HEK293T (cell line): Measurements from ENCODE around the gene PORCN.

ENCODE experiments used
- CTCF ChIA-PET: fragments of 350-600 bp; formaldehyde crosslinking; extraction: SDS; loops from one replicate; lab custom pipeline; 2021; ENCODE audit warnings: antibody characterized with exemption, inconsistent platforms; lab: Yijun Ruan, JAX
- POLR2A ChIA-PET: fragments of 350-600 bp; formaldehyde crosslinking; extraction: SDS; loops from one replicate; lab custom pipeline; 2020; ENCODE audit warnings: antibody characterized with exemption, inconsistent platforms; lab: Yijun Ruan, JAX
- DNase-seq: peaks from one replicate; pipeline ENCODE4 v3.0.0; 2012; ENCODE audit warnings: mixed read lengths; ENCODE audit errors: extremely low spot score
- ARNT ChIP-seq: fragments of 450-650 bp; IDR thresholded peaks from 2 replicates; pipeline ENCODE4 v1.6.1; 2017; ENCODE audit warnings: mild to moderate bottlenecking
- BHLHE40 ChIP-seq: fragments of 450-650 bp; IDR thresholded peaks from 2 replicates; pipeline ENCODE4 v1.6.1; 2016; ENCODE audit warnings: mild to moderate bottlenecking, moderate library complexity, borderline replicate concordance
- CTBP1 ChIP-seq: fragments of 450-650 bp; IDR thresholded peaks from 2 replicates; pipeline ENCODE4 v1.6.1; 2016; ENCODE audit warnings: borderline replicate concordance
- ELF4 ChIP-seq: fragments of 450-650 bp; IDR thresholded peaks from 2 replicates; pipeline ENCODE4 v1.6.1; 2017; ENCODE audit warnings: antibody characterized with exemption
- FOXA1 ChIP-seq: fragments of 450-650 bp; IDR thresholded peaks from 2 replicates; pipeline ENCODE4 v1.6.1; 2016; ENCODE audit warnings: mild to moderate bottlenecking
- FOXK2 ChIP-seq: fragments of 450-650 bp; IDR thresholded peaks from 2 replicates; pipeline ENCODE4 v1.6.1; 2016; ENCODE audit warnings: mild to moderate bottlenecking
- FOXM1 ChIP-seq: fragments of 450-650 bp; IDR thresholded peaks from 2 replicates; pipeline ENCODE4 v1.6.1; 2017; ENCODE audit warnings: mild to moderate bottlenecking, borderline replicate concordance
- HDGF ChIP-seq: fragments of 450-650 bp; IDR thresholded peaks from 2 replicates; pipeline ENCODE4 v1.6.1; 2017; ENCODE audit warnings: antibody characterized with exemption, borderline replicate concordance
- L3MBTL2 ChIP-seq: fragments of 450-650 bp; conservative IDR thresholded peaks from 2 replicates; pipeline ENCODE4 v1.6.1; 2016; ENCODE audit warnings: mild to moderate bottlenecking
- LEF1 ChIP-seq: fragments of 450-650 bp; IDR thresholded peaks from 2 replicates; pipeline ENCODE4 v1.6.1; 2017; ENCODE audit warnings: mild to moderate bottlenecking, borderline replicate concordance
- NFRKB ChIP-seq: fragments of 450-650 bp; IDR thresholded peaks from 2 replicates; pipeline ENCODE4 v1.6.1; 2016; ENCODE audit warnings: mild to moderate bottlenecking, moderate library complexity
- SP1 ChIP-seq: fragments of 450-650 bp; IDR thresholded peaks from 2 replicates; pipeline ENCODE4 v1.6.1; 2017
- SUZ12 ChIP-seq: fragments of 450-650 bp; IDR thresholded peaks from 2 replicates; pipeline ENCODE4 v1.6.1; 2016; ENCODE audit warnings: mild to moderate bottlenecking
- TARDBP ChIP-seq: fragments of 450-650 bp; IDR thresholded peaks from 2 replicates; pipeline ENCODE4 v1.6.1; 2016
- ZNF384 ChIP-seq: fragments of 450-650 bp; IDR thresholded peaks from 2 replicates; pipeline ENCODE4 v1.6.1; 2016
- TF ChIP-seq, protein P1 (sequence below): fragments of 450-650 bp; IDR thresholded peaks from 2 replicates; pipeline ENCODE4 v1.6.1; 2016

PORCN gene

DNA sequence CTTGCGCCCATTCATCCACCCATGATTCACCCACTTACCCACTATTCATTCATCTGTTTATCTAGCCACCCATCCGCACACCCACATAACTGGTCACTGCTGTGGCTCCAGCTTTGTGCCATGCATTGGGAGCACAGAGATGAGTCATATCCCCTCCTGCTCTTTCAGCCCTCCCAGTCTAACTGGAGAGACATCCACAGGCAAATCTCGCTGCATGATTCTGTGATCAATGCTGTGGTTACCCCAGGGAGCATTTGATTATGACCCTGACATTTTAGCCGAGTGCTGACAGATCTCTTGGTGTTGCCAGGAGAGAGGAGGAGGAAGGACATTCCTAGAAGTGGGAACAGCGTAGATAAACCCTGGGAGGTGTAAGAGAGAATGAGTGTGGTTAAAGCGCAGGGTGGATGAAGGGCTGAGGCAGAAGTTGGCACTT lies 10.4 kb upstream of the PORCN start:
- DNase-seq = no peak
- POLR2A ChIA-PET = no interaction called here
- TF ChIP-seq FOXK2 = no peak
- no peak for TF ChIP-seq BHLHE40
- TF ChIP-seq ELF4 = no peak
- no peak for TF ChIP-seq FOXM1
- no peak for TF ChIP-seq L3MBTL2
- TF ChIP-seq TARDBP = no peak
- no peak for TF ChIP-seq ZNF384
- no peak for TF ChIP-seq NFRKB
- TF ChIP-seq ARNT = no peak
- no peak for TF ChIP-seq SP1
- CTCF ChIA-PET = no interaction called here

DNA sequence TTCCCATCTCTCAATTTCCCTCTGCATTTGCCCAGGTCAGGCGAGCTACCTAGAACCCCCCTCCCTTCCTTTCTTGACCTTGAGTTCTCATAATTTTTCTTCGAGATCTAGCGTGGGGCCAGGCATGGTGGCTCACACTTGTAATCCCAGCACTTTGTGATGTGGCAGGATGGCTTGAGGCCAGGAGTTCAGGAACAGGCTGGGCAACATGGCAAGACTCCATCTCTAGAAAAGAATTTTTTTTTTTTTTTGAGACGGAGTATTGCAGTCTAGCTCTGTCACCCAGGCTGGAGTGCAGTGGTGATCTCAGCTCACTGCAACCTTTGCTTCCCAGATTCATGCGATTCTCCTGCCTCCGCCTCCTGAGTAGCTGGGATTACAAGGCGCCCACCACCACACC lies 4.5 kb upstream of the PORCN start:
- ChIA-PET POLR2A (no interaction called here), CTCF (interaction anchor here (1.4 kb wide), 1 partner anchor 10 kb away, joined by 3 read pairs; no protein-coding TSS in a partner anchor)
- DNase-seq = no peak
- no peak for TF ChIP-seq ZNF384
- TF ChIP-seq HDGF = no peak
- TF ChIP-seq FOXM1 = no peak
- TF ChIP-seq TARDBP = no peak

DNA sequence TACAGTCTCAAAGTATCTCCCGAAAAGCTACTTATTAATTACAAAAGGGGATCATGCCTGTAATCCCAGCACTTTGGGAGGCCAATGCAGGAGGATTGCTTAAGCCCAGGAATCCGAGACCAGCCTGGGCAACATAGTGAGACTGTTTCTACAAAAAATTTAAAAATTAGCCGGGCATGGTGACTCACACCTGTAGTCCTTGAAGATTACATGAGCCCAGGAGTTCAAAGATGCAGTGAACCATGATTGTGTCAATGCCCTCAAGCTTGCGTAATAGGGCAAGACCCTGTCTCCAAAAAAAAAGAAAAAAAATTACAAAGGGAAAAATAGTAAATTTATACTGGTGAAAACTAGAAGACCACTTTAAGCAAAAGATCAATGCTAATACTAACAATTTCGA lies 3.3 kb upstream of the PORCN start:
- ChIA-PET CTCF (no interaction called here), POLR2A (no interaction called here)
- no peak for DNase-seq
- no peak for TF ChIP-seq SUZ12
- no peak for TF ChIP-seq HDGF
- no peak for TF ChIP-seq LEF1
- no peak for TF ChIP-seq FOXK2
- no peak for TF ChIP-seq ZNF384
- no peak for TF ChIP-seq FOXM1
- TF ChIP-seq L3MBTL2 = no peak
- TF ChIP-seq ARNT = no peak
- TF ChIP-seq FOXA1 = no peak
- TF ChIP-seq TARDBP = no peak

DNA sequence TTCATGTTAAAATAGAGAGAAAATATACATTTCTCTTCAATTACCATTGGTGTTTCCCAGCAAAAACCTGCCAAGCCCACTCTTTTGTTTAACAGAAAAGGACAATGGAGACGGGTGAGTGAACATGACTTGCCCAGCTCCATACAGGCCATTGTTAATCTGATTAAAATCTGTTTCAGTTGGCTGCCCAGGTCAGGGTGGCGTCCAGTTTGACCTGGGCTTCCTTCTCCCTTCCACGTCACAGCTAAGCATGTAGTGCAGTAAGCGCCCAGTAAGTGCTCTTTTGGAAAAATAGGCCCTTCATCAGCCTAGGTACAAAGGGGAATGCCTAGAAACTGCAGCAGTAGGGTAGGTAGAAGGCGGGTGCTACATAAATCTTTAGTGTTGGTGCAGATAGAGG lies 1.5 kb upstream of the PORCN start:
- TF ChIP-seq, protein P1, sequence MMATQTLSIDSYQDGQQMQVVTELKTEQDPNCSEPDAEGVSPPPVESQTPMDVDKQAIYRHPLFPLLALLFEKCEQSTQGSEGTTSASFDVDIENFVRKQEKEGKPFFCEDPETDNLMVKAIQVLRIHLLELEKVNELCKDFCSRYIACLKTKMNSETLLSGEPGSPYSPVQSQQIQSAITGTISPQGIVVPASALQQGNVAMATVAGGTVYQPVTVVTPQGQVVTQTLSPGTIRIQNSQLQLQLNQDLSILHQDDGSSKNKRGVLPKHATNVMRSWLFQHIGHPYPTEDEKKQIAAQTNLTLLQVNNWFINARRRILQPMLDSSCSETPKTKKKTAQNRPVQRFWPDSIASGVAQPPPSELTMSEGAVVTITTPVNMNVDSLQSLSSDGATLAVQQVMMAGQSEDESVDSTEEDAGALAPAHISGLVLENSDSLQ = no peak
- no peak for TF ChIP-seq CTBP1
- no peak for TF ChIP-seq FOXK2
- no peak for TF ChIP-seq ZNF384
- no peak for TF ChIP-seq HDGF
- TF ChIP-seq TARDBP = no peak
- TF ChIP-seq SP1 = no peak
- TF ChIP-seq FOXA1 = no peak
- no peak for TF ChIP-seq ARNT
- TF ChIP-seq SUZ12 = no peak
- no peak for TF ChIP-seq L3MBTL2
- TF ChIP-seq FOXM1 = no peak
- TF ChIP-seq BHLHE40 = no peak
- no peak for TF ChIP-seq LEF1
- TF ChIP-seq NFRKB = no peak
- TF ChIP-seq ELF4 = no peak

DNA sequence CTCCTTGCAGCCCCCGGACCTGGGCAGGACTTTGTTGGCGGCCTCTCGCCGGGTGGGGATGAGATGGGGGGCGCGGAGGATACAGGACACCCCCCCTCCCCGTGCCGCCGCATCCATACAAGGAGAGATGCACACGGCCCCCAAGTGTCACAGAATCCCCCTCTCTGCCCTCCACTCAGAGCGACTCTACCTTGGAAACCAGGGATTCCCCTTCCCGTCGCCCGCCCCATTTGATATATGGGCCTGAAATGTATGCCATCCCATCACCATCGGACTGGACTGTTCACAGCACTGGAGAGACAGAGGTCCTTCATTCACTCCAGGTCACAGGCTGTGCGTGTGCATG lies 426 bp downstream of the PORCN start:
- TF ChIP-seq ARNT = no peak
- TF ChIP-seq L3MBTL2 = no peak
- TF ChIP-seq, protein P1 = 0 out of 2 replicates have a peak, but pooled peaks have one; percentile 5
- no peak for TF ChIP-seq CTBP1
- TF ChIP-seq TARDBP = no peak
- no peak for TF ChIP-seq FOXK2
- no peak for TF ChIP-seq ELF4
- TF ChIP-seq LEF1 = no peak
- no peak for DNase-seq
- POLR2A ChIA-PET = no interaction called here

More for the DNA sequence above, 1.5 kb upstream of the PORCN start:
- CTCF ChIA-PET = no interaction called here
- DNase-seq = no peak
- POLR2A ChIA-PET = interaction anchor here (1.1 kb wide), 1 partner anchor 33 kb away, joined by 3 read pairs; no protein-coding TSS in a partner anchor

DNA sequence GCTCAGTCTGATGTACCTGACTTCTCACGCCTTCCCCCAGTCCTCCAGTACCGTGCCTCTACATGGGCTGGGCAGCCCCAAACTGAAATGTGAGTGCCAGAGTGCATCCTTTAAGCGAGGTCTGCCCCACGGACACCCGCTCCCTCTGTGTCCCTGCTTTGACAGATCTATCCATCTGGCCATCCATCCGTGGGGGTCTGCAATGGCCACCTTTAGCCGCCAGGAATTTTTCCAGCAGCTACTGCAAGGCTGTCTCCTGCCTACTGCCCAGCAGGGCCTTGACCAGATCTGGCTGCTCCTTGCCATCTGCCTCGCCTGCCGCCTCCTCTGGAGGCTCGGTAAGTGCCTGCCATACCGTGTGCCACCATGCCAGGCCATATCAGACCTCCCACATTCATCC lies 827 bp downstream of the PORCN start:
- DNase-seq = no peak
- POLR2A ChIA-PET = no interaction called here

More for the DNA sequence above, 426 bp downstream of the PORCN start:
- CTCF ChIA-PET = no interaction called here

DNA sequence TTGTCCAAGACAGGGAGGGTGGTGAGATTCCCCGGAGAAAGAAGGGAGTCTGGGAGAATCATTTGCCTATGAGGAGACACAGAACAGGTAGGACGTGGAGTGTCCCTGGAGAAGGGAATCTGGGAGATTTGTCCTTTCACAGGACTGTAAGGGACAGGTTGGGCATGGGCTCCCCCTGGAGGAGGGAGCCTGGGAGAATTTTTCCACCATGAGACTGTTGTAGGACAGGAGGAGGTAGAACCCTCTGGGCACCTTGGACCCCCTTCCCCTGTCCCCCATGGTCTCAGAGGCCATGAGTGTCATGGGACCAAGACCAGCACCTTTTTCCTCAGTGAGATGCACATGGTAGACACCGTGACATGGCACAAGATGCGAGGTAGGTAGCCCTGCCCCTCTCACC lies 2.8 kb downstream of the PORCN start:
- CTCF ChIA-PET = no interaction called here
- POLR2A ChIA-PET = no interaction called here
- TF ChIP-seq FOXK2 (no peak), CTBP1 (no peak), FOXM1 (no peak), HDGF (no peak), FOXA1 (no peak), L3MBTL2 (no peak), ELF4 (no peak), BHLHE40 (no peak), NFRKB (no peak), SP1 (no peak), SUZ12 (no peak), ZNF384 (no peak), TARDBP (no peak), ARNT (no peak)
- TF ChIP-seq, protein P1 = no peak
- peak; percentile 46 for DNase-seq

More for the DNA sequence above, 827 bp downstream of the PORCN start:
- CTCF ChIA-PET = no interaction called here
- TF ChIP-seq ELF4 (no peak), SUZ12 (no peak), LEF1 (no peak), FOXM1 (no peak), CTBP1 (no peak)
